Superior temporal gyrus (tissue), 1 donor: ENCODE data around the gene PLA2G2A.

ENCODE experiments used
- DNase-seq: peaks from one replicate; pipeline ENCODE4 v3.0.0-alpha.2; 2016; ENCODE audit errors: extremely low spot score

PLA2G2A gene

GRCh38 chr1:19926296-19927129, 52.9 kb downstream of the PLA2G2A start:
- DNase-seq, result no peak
